OCI-LY7 (cell line): ENCODE results near the gene LARGE1.

Experiments
- CTCF ChIP-seq: fragments of 200-600 bp; sonication (generic); conservative IDR thresholded peaks from 2 replicates; pipeline ENCODE4 v1.5.1; 2014; ENCODE audit warnings: mild to moderate bottlenecking, antibody characterized with exemption, low read length, moderate library complexity, mixed read lengths
- EZH2phosphoT487 ChIP-seq: fragments of 200-600 bp; sonication (generic); IDR thresholded peaks from 2 replicates; pipeline ENCODE4 v1.6.1; 2018; ENCODE audit warnings: low read depth, borderline replicate concordance, mild to moderate bottlenecking, mixed run types, antibody characterized with exemption, low read length, moderate library complexity, mixed read lengths

DNA sequence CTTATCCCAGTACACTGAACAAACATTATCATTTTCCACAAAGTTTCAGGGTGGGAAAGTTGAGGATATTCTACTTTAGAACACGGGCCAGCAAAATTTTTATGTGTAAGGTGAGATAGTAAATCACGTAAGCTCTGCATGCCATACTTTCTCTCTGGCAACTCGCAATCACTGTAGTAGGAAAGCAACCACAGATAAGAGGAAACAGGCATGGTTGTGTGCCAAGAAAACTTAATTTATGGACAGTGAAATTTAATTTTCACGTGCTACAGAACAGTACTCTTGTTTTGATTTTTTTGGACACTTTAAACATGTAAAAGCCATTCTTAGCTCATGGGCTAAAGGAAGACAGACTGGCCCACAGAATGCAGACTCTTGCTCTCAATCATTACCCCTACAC is 82.5 kb downstream of the LARGE1 start:
- TF ChIP-seq CTCF (no peak), EZH2phosphoT487 (no peak)
